Subcutaneous adipose tissue (tissue), 4 donors: ENCODE data around the gene KIF11. TPM values are rescaled to one million over a fixed set of nuclear protein-coding genes. Genes with fewer than 3 reads are reported as not detected.

ENCODE experiments used
- small RNA-seq: library from RNA; depleted of rRNA; stranded (forward); fragments of <200 nt; gene quantifications from one replicate; pipeline ENCODE3, GENCODE V24; 2016
- total RNA-seq, 4 donors: library from RNA; depleted of rRNA; stranded (reverse); fragments of >200 nt; gene quantifications; one replicate each; pipeline ENCODE4 v1.1.0, GENCODE V29; 2016
- TF ChIP-seq, protein P1 (sequence below): fragments of 450-650 bp; IDR thresholded peaks from one replicate; pipeline ENCODE4 v1.5.1; 2016; ENCODE audit warnings: low read depth, mild to moderate bottlenecking, control low read depth, antibody characterized with exemption, moderate library complexity

Gene KIF11
- total RNA-seq, 4 donors from 2014 or later = 0.33 to 3.1 (median 1.6) TPM

DNA sequence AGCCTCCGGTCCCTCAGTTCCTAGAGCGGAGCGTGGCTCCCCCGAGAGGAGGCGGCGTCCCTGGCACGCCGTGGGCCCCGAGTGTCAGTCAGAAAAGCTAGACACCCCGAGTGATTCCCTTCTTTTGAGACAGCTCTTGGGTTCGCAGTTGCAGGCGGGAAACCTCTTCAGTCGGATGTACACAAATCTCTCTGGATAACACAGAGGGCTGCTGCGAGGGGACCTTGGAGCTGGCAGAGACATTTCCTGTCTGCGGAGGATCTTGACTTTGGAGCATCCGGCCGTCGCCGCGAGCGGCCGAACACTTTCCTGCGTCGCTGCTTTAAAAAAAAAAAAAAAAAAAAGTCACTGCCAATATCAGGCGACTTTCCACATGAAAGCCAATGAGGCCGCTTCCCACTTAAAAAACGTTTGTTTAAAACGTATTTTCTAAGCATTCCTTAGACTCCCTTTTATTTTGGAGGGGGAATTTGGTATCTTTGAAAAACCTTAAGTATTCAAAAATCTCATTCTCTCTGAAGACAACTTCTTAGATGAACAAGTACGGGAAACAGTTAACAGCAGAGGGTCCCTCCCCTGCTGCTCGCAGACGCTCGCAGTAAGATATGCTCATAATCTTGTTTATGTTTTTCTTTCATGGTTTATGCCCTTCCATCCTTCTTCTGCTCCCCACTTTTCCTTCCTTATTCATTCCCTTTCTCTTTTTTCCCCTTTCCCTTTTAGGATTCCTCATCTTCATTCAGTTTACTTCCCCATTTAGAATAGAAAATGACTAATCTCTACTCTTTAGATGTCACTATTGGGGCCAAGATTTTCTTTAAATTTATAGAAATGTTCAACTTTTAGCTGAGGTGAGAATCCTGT, 106.8 kb downstream of the KIF11 start:
- TF ChIP-seq, protein P1, sequence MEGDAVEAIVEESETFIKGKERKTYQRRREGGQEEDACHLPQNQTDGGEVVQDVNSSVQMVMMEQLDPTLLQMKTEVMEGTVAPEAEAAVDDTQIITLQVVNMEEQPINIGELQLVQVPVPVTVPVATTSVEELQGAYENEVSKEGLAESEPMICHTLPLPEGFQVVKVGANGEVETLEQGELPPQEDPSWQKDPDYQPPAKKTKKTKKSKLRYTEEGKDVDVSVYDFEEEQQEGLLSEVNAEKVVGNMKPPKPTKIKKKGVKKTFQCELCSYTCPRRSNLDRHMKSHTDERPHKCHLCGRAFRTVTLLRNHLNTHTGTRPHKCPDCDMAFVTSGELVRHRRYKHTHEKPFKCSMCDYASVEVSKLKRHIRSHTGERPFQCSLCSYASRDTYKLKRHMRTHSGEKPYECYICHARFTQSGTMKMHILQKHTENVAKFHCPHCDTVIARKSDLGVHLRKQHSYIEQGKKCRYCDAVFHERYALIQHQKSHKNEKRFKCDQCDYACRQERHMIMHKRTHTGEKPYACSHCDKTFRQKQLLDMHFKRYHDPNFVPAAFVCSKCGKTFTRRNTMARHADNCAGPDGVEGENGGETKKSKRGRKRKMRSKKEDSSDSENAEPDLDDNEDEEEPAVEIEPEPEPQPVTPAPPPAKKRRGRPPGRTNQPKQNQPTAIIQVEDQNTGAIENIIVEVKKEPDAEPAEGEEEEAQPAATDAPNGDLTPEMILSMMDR = no peak

DNA sequence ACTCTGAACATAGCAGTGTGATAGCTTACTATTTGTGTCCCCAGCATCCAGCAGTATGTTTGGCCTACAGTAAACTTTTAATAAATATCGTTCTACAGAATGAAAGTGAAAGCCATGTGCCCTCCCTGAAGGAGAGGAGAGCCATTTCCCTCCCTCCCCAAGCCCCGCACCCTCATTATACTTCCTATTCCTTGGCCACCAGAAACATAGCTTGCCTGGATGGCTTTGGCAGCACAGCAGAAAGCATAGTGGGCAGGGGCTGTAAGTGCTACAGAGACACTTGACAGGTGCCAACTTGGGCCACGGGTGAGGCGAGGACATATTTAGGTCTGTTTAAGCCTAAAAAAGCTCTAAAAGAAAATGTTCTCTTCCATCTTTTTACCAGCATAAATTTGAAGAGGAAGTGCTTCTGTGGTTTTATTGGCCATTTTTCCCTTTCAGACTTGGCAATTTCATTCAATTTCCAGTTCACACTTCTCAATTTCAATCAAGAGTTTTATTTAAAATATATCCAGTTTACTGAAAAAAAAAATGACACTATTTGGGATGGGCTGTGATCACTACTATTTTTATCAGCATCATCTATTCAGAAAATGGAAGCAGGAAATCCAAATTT, 109.5 kb downstream of the KIF11 start:
- TF ChIP-seq, protein P1 = no peak

Small RNA genes within 50 kb of the gene (small RNA-seq; reads per million reads assigned to genes)
- gene RN7SL644P = not detected

Other genes starting within 250 kb of the KIF11 start
- 10 to 100 TPM; 21.2 to 37.3 (median 22.5) TPM for gene IDE, start 19.0 kb upstream of the KIF11 start, total RNA-seq
- 10 to 100 TPM in 1 of 4 donors, 1 to 10 TPM in 3; 5.8 to 14.1 (median 7.4) TPM for gene HHEX, start 96.8 kb downstream of the KIF11 start, total RNA-seq